Activated T-cell treated with anti-CD3 and anti-CD28 coated beads, Interleukin-2, amount 50 U/mL, for 1 hour (primary cell): ENCODE data around the gene RAP2A.

ENCODE experiments used
- DNase-seq: peaks from one replicate; pipeline ENCODE4 v3.0.0-alpha.2; 2020

Gene RAP2A

GRCh38 chr13:97496511-97496910 is 62.5 kb downstream of the RAP2A start:
- no peak for DNase-seq

GRCh38 chr13:97497400-97497799 is 63.4 kb downstream of the RAP2A start:
- no peak for DNase-seq

- DNase-seq, result no peak
Observed at GRCh38 chr13:97498419-97498818, 64.5 kb downstream of the RAP2A start.

GRCh38 chr13:97499181-97499580 is 65.2 kb downstream of the RAP2A start:
- DNase-seq, result no peak

- no peak for DNase-seq
Observed at GRCh38 chr13:97502181-97502580, 68.2 kb downstream of the RAP2A start.

DNA sequence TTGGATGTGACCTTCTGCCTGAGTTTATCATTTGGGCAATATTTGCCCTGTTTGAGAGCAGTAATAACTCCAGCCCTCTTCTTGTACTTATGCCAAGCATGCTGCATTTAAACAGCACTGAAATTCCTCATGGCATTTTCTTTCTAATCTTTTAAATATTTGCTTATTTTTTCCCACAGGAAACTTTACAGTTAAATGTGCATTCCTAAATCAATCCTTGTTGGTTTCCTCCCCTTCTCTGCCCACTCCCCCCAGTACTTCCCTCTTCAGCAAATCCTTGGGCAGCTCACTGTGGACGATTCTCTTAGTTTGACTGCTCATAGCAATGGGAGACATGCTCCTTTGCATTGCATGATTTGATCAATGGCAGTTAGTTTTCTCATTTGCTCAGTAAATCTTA is 68.7 kb downstream of the RAP2A start:
- DNase-seq, result no peak

DNA sequence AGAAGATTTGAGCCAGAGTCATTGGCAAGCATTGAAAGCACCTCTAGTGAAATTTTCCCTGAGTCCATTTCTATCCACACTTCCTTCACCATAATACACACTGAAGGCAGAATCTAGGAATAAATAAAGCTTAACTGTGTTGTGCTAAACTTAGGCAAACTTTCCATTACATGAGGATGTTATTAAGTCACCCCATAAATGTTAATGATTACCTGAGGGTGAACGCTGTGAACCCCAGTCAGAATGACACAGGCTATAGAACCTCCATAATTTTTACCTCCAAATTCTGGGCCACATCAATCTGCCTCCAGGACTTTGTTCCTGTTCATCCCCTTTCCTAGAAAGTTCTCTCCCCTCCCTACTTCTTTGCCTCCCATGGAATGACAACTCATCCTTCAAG is 71.0 kb downstream of the RAP2A start:
- no peak for DNase-seq

DNA sequence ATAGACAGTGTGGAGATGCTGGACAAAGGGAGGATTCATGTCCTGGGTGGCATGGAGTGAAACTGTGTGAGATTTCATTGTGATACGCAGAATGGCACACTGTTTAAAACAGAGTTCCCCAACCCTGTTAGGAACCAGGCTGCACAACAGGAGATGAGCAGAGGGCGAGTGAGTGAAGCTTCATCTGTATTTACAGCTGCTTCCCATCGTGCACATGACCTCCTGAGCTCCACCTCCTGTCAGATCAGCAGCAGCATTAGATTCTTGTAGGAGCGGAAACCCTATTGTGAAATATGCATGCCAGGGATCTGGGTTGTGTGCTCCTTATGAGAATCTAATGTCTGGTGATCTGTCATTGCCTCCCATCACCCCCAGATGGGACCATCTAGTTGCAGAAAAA is 72.5 kb downstream of the RAP2A start:
- no peak for DNase-seq

DNA sequence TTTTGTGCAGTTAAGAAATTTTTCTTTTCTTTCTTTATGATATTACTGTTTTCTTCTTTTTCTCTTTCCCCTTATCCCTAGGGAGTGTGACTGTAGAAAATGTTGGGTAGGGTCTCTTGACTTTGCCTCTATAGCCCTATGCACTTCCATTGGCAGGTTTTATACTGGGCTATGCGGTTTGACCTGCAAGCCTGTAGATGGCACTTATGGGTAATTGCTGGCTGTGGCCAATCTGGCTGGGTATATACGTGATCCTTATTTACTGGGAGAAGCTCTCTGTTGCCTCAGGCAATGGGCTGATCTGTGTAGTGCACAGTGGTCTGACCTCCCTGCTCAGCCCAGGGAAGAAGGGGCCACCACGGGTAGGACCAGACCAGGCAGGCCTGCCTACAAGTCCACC is 78.8 kb downstream of the RAP2A start:
- no peak for DNase-seq

DNA sequence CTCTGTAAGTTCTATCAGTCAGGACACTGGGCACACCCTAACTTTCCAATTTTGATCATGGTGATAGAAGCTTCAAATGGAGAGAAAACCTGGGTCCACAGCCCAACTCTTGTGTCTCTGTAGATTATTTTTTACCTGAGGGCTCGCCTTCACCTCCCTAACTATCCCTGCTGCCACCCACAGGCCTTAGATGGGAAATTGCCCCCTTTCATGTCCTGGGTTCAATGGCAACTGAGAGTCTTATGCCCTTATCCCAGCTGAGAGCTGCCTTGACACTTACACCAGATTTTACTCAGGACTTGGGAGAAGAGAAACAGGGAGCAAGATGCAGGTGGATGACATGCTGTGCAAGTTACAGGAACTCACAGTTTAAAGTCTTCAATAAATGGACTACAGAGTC is 81.7 kb downstream of the RAP2A start:
- no peak for DNase-seq

DNA sequence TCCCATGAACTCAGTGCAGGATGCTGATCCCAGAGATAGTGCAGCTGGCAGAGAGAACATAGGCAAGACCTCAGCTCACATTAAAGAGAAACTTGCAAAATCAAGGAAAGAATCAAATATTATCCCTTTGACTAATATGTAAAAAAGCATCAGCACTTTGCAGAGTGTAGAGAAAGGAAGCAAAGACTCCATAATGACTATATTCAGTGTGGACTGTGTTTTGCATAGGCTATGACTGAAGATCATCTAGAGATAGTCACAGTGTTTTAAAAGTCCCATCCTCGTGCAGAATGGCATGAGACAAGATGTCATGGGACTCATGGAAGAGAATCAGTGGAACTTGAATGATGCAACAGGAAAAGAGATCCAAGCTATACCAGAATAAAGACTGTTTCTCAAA is 84.0 kb downstream of the RAP2A start:
- no peak for DNase-seq
